Activated CD4-positive, alpha-beta memory T cell treated with anti-CD3 and anti-CD28 coated beads for 36 hours (primary cell): ENCODE results near the gene RFFL. TPM values are rescaled to one million over a fixed set of nuclear protein-coding genes. Genes with fewer than 3 reads are reported as not detected.
A peak's percentile ranks its signal among the peaks of the same experiment; 100 is the strongest.

Source experiments
- CTCF ChIA-PET: fragments of 350-600 bp; sonication (Branson Sonifier 250); formaldehyde crosslinking; loops from one replicate; lab custom pipeline; 2021; ENCODE audit warnings: antibody characterized with exemption, inconsistent platforms; lab: Charles Lee
- POLR2A ChIA-PET: fragments of 350-600 bp; sonication (Branson Sonifier 250); formaldehyde crosslinking; loops from one replicate; lab custom pipeline; 2021; ENCODE audit warnings: antibody characterized with exemption; lab: Charles Lee
- DNase-seq: peaks from one replicate; pipeline ENCODE4 v3.0.0-alpha.2; 2020
- H3K27ac Mint-ChIP-seq: one replicate; pipeline ENCODE4 v1.8.0; 2021; ENCODE audit warnings: mixed read lengths
- H3K27me3 Mint-ChIP-seq: one replicate; pipeline ENCODE4 v1.8.0; 2021; ENCODE audit warnings: mixed read lengths
- H3K36me3 Mint-ChIP-seq: one replicate; pipeline ENCODE4 v1.8.0; 2021; ENCODE audit warnings: mixed read lengths
- H3K4me1 Mint-ChIP-seq: one replicate; pipeline ENCODE4 v1.8.0; 2021; ENCODE audit warnings: low read depth, mixed read lengths
- H3K4me3 Mint-ChIP-seq: one replicate; pipeline ENCODE4 v1.8.0; 2021; ENCODE audit warnings: mild to moderate bottlenecking, mixed read lengths
- H3K9me3 Mint-ChIP-seq: one replicate; pipeline ENCODE4 v1.8.0; 2021; ENCODE audit warnings: mixed read lengths
- intact Hi-C: fragments of 100-400 bp; cut with micrococcal nuclease; formaldehyde crosslinking; loops from one replicate; pipeline ENCODE4 v1.15.1; 2023
- total RNA-seq, 2 experiments: library from RNA; stranded (reverse); gene quantifications; one replicate each; pipeline ENCODE4 v1.2.3, GENCODE V29; 2021

Gene RFFL
- total RNA-seq, 2 experiments from 2014 or later: 30.5 to 32.8 TPM

DNA sequence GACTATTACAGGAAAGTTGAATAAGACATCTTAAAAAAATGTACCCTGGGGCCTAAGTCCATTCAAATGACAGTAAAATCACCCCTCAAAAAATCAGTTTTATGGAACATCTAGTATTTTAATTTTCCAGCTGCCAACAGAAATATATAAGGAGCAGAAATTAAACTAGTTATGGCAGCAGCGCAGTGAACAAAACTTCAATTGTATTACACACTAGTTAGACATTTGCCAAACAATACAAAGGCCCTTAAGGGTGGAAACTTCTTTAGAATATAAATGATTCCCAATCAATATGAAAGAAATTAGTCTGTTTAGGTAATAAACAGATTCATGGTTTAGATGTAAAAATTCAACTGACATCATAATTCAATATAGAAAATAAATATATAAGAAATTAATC is 18.1 kb upstream of the RFFL start:
- Mint-ChIP-seq H3K36me3 (peaks cover 5% of the 10 kb centered on the region), H3K4me3 (no peak overlapping the region), H3K4me1 (peaks cover 77% of the 10 kb centered on the region), H3K9me3 (no peaks in the 10 kb centered on the region), H3K27ac (peak overlapping the region; percentile 33), H3K27me3 (no peaks in the 10 kb centered on the region)
- intact Hi-C loops: loop anchor here (1.0 to 2.0 kb wide), 2 partner anchors 8 to 19 kb away; partner anchors contain the start of gene RFFL
- no peak for DNase-seq
- POLR2A ChIA-PET: interaction anchor here (1.4 to 3.1 kb wide), 5 partner anchors 8 to 59 kb away, joined by 4 to 27 read pairs (median 8); partner anchors contain the start of gene RFFL
- CTCF ChIA-PET: interaction anchor here (1.1 to 2.4 kb wide), 7 partner anchors 9 to 83 kb away, joined by 3 to 18 read pairs (median 4); partner anchors contain the start of genes FNDC8 and RFFL

DNA sequence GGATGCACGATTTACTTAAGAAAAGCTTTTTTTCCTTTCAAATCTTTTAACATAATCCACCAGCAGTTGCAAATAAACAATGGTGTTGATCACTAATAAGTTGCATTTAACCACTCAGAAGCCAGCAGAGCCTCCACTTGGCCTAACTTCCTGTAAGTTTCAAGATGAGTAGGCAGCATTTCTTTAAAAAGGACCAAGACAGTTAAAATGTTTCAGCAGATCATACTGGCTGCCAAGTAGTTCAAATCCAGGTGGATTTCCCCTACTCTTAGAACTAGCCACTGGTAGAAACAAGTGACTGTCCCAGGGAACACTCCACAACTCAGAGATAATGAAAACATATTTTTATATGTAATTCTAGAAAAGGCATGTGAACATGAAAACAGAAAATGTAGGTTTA is 17.0 kb upstream of the RFFL start:
- peaks cover 68% of the 10 kb centered on the region for H3K4me1 Mint-ChIP-seq
- CTCF ChIA-PET: interaction anchor here (0.8 to 2.4 kb wide), 6 partner anchors 9 to 58 kb away, joined by 3 to 8 read pairs (median 5); partner anchors contain the start of genes FNDC8 and RFFL
- peak; percentile 39 for DNase-seq
- H3K36me3 Mint-ChIP-seq: peaks cover 5% of the 10 kb centered on the region
- POLR2A ChIA-PET: interaction anchor here (1.4 to 3.1 kb wide), 2 partner anchors 16 to 33 kb away, joined by 6 to 27 read pairs; partner anchors contain the start of gene RFFL
- peak overlapping the region; percentile 27 for H3K4me3 Mint-ChIP-seq
- intact Hi-C loops: loop anchor here (1.0 to 2.0 kb wide), 2 partner anchors 8 to 18 kb away; partner anchors contain the start of gene RFFL
- no peaks in the 10 kb centered on the region for H3K9me3 Mint-ChIP-seq
- no peaks in the 10 kb centered on the region for H3K27me3 Mint-ChIP-seq
- H3K27ac Mint-ChIP-seq: peak overlapping the region; percentile 81

DNA sequence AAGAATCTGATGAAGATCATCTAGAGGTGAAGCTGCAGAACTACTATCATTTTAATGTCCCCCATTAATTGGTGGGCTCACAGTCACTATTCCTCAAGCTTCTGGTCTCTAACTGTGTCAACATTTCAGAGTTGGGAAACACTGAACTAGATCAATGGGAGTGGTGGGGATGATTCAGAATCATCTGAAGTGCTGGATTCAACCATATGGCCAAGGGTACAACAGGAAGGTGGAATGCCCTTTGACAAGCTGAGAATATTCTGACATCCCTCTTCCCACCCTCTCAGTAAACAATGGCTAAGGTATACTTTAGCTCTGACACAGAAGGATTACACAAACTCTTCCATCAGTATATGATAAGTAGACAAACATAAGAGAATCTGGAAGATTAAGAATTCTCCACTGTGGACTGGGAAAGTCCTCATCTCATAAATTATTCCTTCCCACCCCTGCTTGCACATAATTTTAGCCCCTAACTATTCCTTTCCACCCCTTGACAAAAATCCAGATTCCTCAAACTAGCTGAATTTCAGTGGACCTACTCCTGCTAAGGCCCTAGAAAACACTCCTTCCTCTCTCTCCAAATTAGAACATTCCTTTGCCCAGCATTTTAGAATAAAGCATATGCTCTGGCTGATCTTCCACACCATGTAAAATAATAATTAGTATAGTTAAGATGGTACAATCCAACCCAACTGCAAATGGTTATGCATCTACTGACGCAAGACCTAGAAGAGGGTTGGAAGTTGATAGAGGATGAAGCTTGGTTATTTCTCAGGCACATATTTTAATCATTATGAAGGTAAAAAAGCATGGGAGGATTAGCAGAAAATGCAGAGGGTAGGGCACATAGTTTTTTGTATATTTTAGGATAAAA is 16.3 kb upstream of the RFFL start:
- intact Hi-C loops: loop anchor here (1.0 to 2.0 kb wide), 2 partner anchors 9 to 17 kb away; partner anchors contain the start of gene RFFL

DNA sequence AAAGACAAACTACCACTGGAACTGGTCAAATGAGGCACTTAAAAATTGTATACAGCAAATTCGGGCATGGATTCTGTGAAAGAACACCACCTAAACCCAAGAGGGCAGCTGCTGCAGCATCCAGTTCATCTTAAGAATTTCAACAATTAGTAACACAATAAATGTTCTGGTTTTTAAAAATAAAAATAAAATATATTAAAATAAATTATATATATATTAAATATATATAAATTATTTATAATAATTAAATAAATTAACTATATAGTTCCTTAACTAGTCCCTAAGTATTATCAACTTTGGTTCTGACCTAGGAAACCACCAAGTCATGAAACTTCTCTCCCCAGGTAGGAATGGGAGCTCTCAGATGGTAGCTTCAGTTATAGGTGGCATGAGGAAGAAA is 13.4 kb upstream of the RFFL start:
- H3K4me3 Mint-ChIP-seq: no peak overlapping the region
- ChIA-PET CTCF (interaction anchor here (1.1 to 1.8 kb wide), 2 partner anchors 13 to 14 kb away, joined by 4 to 6 read pairs; partner anchors contain the start of gene RFFL), POLR2A (interaction anchor here (1.3 to 1.5 kb wide), 2 partner anchors 13 to 54 kb away, joined by 5 to 7 read pairs; partner anchors contain the start of gene RFFL)
- H3K4me1 Mint-ChIP-seq: peaks cover 76% of the 10 kb centered on the region
- intact Hi-C loops: no loop called here
- H3K27me3 Mint-ChIP-seq: no peaks in the 10 kb centered on the region
- H3K27ac Mint-ChIP-seq: no peak overlapping the region
- no peak for DNase-seq
- H3K9me3 Mint-ChIP-seq: no peaks in the 10 kb centered on the region
- peaks cover 5% of the 10 kb centered on the region for H3K36me3 Mint-ChIP-seq

More for the DNA sequence above, 16.3 kb upstream of the RFFL start:
- Mint-ChIP-seq H3K27me3 (no peaks in the 10 kb centered on the region), H3K27ac (peak overlapping the region; percentile 81), H3K36me3 (peaks cover 2% of the 10 kb centered on the region), H3K4me3 (no peak overlapping the region), H3K9me3 (no peaks in the 10 kb centered on the region), H3K4me1 (peaks cover 68% of the 10 kb centered on the region)
- DNase-seq: no peak
- ChIA-PET CTCF (interaction anchor here (0.8 to 2.4 kb wide), 6 partner anchors 9 to 57 kb away, joined by 3 to 8 read pairs (median 5); partner anchors contain the start of genes FNDC8 and RFFL), POLR2A (interaction anchor here (1.2 to 1.4 kb wide), 2 partner anchors 16 to 33 kb away, joined by 3 to 6 read pairs; partner anchors contain the start of gene RFFL)

DNA sequence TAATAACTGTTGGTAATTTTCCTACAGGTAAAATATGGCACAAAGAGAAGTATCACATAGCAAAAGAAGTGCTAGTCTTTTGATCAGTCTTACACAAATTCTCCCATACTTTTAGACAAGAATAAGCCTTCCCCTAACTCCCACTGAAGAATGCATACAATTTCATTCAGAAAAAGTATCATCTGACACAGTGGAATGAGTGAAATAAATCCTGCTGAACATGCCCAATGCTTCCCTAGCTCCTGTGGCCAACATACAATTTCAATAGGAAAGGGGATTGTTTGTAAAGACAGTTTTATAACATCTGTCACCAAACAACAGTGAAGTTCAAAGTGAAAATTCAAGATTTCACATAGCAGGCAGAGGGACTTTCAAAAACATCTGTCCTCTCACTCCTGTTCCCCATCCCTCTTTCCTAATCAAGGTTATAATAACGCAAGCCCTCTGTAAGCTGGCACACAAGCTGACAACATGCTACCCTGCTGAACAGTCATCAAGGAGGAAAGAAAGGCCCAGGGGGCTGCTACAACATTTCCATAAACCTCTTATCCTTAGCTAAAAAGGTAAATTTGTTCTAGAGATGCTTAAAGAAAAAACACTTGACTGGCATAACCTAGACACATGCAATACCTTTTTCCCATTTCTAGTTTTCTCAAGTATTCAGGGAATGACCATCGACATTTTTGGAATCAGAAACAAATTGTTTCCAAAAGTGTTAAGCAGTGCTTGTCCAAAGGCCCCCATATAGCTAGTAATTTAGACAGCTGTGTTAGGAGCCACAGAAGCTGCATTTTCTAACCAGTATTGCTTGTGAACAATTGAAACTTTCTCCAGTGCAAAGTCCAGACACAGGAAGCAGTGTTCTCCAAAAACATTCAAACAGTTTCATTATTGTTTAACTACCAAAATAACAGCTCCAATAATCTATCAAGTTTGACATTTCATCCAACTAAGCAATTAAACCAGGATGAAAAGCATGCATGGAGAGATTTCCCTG is 11.5 kb upstream of the RFFL start:
- Mint-ChIP-seq H3K27me3 (no peaks in the 10 kb centered on the region), H3K9me3 (no peaks in the 10 kb centered on the region), H3K27ac (peak overlapping the region; percentile 85), H3K36me3 (peaks cover 9% of the 10 kb centered on the region), H3K4me3 (peak overlapping the region; percentile 17), H3K4me1 (peaks cover 69% of the 10 kb centered on the region)
- CTCF ChIA-PET: interaction anchor here (0.7 to 2.3 kb wide), 9 partner anchors 8 to 101 kb away, joined by 3 to 10 read pairs (median 4); partner anchors contain the start of gene RFFL
- POLR2A ChIA-PET: interaction anchor here (0.7 to 4.6 kb wide), 6 partner anchors 7 to 91 kb away, joined by 3 to 41 read pairs (median 8); partner anchors contain the start of gene RFFL
- DNase-seq: no peak
- intact Hi-C loops: no loop called here

DNA sequence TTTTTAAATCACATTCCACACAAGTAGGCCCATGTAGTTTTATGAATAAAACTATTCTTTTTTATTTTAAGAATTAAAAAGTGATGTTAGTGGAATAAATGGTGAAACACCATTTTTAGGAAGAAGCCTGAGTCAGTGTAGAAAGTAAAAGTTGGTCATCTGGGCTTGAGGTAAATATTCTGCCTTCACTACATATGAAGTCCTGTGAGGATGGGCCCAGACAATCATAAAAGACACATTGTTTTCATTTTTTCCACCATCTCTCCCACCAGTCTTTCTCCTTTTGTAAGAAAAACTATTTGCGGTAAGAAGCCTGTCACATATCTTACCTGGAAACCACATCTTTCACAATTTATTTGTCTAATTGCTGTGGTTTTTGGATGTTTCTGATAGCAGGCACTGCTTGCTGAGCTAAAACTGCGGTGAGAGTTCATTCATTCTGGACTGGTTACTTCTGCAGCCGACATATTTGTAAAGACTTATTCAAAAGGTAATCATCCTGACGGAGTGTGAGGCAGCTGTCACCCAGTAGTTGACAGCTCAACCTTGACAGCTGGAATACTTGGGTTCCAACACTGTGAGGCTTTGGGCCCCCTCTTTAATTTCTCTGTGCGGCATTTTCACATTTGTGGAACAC is 10.6 kb upstream of the RFFL start:
- intact Hi-C loops: loop anchor here (1.0 kb wide), 5 partner anchors 8 to 28 kb away; partner anchors contain the start of gene RFFL
- Mint-ChIP-seq H3K27ac (peak overlapping the region; percentile 85), H3K9me3 (no peaks in the 10 kb centered on the region), H3K27me3 (no peaks in the 10 kb centered on the region), H3K36me3 (peaks cover 9% of the 10 kb centered on the region), H3K4me3 (peak overlapping the region; percentile 44), H3K4me1 (peaks cover 69% of the 10 kb centered on the region)
- POLR2A ChIA-PET: interaction anchor here (0.7 to 4.6 kb wide), 7 partner anchors 8 to 90 kb away, joined by 3 to 41 read pairs (median 5); partner anchors contain the start of gene RFFL
- DNase-seq: peak; percentile 35
- CTCF ChIA-PET: interaction anchor here (0.7 to 2.3 kb wide), 7 partner anchors 8 to 51 kb away, joined by 3 to 10 read pairs (median 4); partner anchors contain the start of gene RFFL

DNA sequence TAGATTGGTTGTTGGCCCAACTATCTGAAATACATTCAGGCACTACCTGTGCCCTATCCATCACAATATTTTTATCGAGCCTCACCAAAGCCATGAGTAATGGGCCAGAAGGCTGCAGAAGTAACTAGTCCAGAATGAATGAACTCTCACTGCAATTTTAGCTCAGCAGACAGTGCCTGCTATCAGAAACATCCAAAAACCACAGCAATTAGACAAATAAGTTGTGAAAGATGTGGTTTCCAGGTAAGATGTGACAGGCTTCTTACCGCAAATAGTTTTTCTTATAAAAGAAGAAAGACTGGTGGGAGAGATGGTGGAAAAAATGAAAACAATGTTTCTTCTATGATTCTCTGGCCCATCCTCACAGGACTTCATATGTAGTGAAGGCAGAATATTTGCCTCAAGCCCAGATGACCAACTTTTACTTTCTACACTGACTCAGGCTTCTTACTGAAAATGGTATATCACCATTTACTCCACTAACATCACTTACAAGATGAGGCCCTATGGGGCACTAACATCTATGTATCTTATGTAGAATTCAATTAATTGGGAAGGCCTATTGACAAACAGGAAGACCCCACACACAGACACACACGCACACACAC is 9.8 kb upstream of the RFFL start:
- no peaks in the 10 kb centered on the region for H3K27me3 Mint-ChIP-seq
- H3K4me3 Mint-ChIP-seq: peak overlapping the region; percentile 44
- H3K27ac Mint-ChIP-seq: peak overlapping the region; percentile 85

DNA sequence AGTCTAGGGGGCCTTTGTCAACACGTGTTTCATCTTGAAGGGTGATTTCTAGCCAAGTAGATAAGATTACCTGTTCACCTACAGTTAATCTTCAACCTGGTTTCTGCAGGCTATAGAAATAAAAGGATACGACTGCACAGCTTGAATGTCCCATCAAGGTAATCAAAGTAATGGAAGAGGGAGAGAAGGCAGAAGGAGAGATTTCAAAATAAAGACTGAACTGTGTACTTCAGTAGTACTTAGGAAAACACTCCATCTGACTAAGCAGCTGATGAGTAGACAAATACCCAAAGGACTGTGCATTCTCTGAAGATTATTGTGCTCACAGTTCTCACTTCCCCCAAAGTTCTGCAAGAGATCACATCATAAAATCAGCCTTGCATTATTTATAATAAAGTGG is 5.8 kb upstream of the RFFL start:
- H3K27ac Mint-ChIP-seq: no peak overlapping the region
- intact Hi-C loops: no loop called here
- peaks cover 12% of the 10 kb centered on the region for H3K36me3 Mint-ChIP-seq
- DNase-seq: no peak
- ChIA-PET CTCF (interaction anchor here (1.4 kb wide), 1 partner anchor 46 kb away, joined by 3 read pairs; no protein-coding TSS in a partner anchor), POLR2A (no interaction called here)
- H3K4me3 Mint-ChIP-seq: no peak overlapping the region
- H3K4me1 Mint-ChIP-seq: peaks cover 80% of the 10 kb centered on the region
- no peaks in the 10 kb centered on the region for H3K9me3 Mint-ChIP-seq
- H3K27me3 Mint-ChIP-seq: no peaks in the 10 kb centered on the region

More for the DNA sequence above, 9.8 kb upstream of the RFFL start:
- CTCF ChIA-PET: interaction anchor here (0.7 to 2.3 kb wide), 6 partner anchors 9 to 51 kb away, joined by 4 to 13 read pairs (median 6); partner anchors contain the start of gene RFFL
- DNase-seq: no peak
- Mint-ChIP-seq H3K36me3 (peaks cover 11% of the 10 kb centered on the region), H3K9me3 (no peaks in the 10 kb centered on the region), H3K4me1 (peaks cover 74% of the 10 kb centered on the region)
- POLR2A ChIA-PET: interaction anchor here (1.0 to 4.6 kb wide), 6 partner anchors 9 to 50 kb away, joined by 4 to 41 read pairs (median 8); partner anchors contain the start of gene RFFL
- intact Hi-C loops: loop anchor here (1.0 kb wide), 5 partner anchors 9 to 27 kb away; partner anchors contain the start of gene RFFL

DNA sequence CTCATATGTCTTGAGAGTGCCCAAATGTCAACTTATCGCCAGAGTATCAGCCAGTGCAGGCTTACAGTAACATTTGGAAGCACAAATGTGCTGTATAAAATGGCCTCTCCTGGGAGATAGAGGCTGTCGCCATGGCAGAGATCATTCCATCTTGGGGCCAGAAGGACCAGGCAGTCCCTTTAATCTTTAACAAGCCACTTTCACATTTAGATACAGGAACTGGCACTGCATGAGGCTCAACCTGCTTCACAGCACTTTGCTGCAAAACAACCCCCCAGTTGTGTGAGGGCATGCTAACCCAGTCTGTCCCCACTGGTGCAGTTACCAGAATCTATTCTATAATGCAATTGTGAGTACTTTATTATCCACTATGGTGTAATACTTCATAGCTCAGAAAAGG is 4.7 kb upstream of the RFFL start:
- H3K36me3 Mint-ChIP-seq: peaks cover 12% of the 10 kb centered on the region
- DNase-seq: no peak
- ChIA-PET POLR2A (no interaction called here), CTCF (interaction anchor here (0.6 to 1.3 kb wide), 3 partner anchors 10 to 39 kb away, joined by 3 to 4 read pairs (median 3); no protein-coding TSS in a partner anchor)
- no peaks in the 10 kb centered on the region for H3K9me3 Mint-ChIP-seq
- no peak overlapping the region for H3K4me3 Mint-ChIP-seq
- intact Hi-C loops: no loop called here
- peaks cover 79% of the 10 kb centered on the region for H3K4me1 Mint-ChIP-seq
- H3K27me3 Mint-ChIP-seq: no peaks in the 10 kb centered on the region
- H3K27ac Mint-ChIP-seq: no peak overlapping the region

DNA sequence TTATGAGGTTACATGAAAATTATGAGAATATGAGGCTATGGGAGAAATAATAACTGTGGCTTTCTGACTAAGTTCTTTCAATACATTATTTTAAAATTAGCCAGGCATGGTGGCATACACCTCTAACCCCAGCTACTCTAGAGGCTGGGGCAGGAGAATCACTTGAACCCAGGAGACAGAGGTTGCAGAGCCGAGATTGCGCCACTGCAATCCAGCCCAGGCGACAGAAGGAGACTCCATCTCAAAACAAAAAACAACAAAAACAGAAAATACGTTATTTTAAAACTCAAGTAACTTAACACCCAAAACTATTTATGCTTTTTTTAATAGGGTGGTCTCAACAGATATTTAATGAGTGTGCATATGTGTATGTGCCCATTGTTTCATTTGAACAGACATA is 2.4 kb upstream of the RFFL start:
- H3K4me3 Mint-ChIP-seq: no peak overlapping the region
- DNase-seq: no peak
- ChIA-PET POLR2A (interaction anchor here (4.0 kb wide), 1 partner anchor 16 kb away, joined by 27 read pairs; no protein-coding TSS in a partner anchor), CTCF (interaction anchor here (0.8 to 3.4 kb wide), 2 partner anchors 17 to 19 kb away, joined by 5 to 18 read pairs; no protein-coding TSS in a partner anchor)
- intact Hi-C loops: no loop called here
- H3K27me3 Mint-ChIP-seq: no peaks in the 10 kb centered on the region
- no peak overlapping the region for H3K27ac Mint-ChIP-seq
- H3K4me1 Mint-ChIP-seq: peaks cover 76% of the 10 kb centered on the region
- peaks cover 19% of the 10 kb centered on the region for H3K36me3 Mint-ChIP-seq
- no peaks in the 10 kb centered on the region for H3K9me3 Mint-ChIP-seq
